ENCODE results near the gene ARHGAP21. TPM values are rescaled to one million over a fixed set of nuclear protein-coding genes. Genes with fewer than 3 reads are reported as not detected.

ARHGAP21 gene
- total RNA-seq, 1 donor from 2014 or later: 46.8 TPM

DNA sequence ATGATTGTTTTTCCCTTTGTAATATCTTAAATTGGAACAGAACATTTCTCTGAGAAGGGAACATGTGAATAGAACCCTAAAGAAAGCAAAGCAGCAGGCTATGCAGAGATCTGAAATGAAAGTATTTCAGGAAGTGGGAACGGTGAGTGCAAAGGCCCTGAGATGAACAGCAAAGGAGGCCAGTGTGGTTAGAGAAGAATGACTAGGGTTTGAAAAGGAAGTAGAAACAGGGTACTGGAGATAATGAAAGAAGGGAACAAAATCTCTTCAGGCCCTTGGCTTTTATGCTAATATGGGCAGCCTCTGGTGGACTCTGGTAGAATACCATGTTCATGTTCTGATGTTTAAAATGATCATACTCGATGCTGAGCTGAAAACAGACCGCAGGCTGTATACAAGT lies 22.2 kb downstream of the ARHGAP21 start:
- H3K4me3 ChIP-seq (ENCODE audit: low read depth, low read length): no peak overlapping the region
- no peak for DNase-seq (ENCODE audit: low read depth)
- TF ChIP-seq, protein P1, sequence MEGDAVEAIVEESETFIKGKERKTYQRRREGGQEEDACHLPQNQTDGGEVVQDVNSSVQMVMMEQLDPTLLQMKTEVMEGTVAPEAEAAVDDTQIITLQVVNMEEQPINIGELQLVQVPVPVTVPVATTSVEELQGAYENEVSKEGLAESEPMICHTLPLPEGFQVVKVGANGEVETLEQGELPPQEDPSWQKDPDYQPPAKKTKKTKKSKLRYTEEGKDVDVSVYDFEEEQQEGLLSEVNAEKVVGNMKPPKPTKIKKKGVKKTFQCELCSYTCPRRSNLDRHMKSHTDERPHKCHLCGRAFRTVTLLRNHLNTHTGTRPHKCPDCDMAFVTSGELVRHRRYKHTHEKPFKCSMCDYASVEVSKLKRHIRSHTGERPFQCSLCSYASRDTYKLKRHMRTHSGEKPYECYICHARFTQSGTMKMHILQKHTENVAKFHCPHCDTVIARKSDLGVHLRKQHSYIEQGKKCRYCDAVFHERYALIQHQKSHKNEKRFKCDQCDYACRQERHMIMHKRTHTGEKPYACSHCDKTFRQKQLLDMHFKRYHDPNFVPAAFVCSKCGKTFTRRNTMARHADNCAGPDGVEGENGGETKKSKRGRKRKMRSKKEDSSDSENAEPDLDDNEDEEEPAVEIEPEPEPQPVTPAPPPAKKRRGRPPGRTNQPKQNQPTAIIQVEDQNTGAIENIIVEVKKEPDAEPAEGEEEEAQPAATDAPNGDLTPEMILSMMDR (conservative IDR thresholded peaks at IDR 0.05; ENCODE audit: low read depth, low read length): no peak

- no peak for DNase-seq (ENCODE audit: low read depth)
- TF ChIP-seq, protein P1 (conservative IDR thresholded peaks at IDR 0.05; ENCODE audit: low read depth, low read length): no peak
- no peak overlapping the region for H3K4me3 ChIP-seq (ENCODE audit: low read depth, low read length)
Observed at GRCh38 chr10:24700948-24701347, 22.7 kb downstream of the ARHGAP21 start.

DNA sequence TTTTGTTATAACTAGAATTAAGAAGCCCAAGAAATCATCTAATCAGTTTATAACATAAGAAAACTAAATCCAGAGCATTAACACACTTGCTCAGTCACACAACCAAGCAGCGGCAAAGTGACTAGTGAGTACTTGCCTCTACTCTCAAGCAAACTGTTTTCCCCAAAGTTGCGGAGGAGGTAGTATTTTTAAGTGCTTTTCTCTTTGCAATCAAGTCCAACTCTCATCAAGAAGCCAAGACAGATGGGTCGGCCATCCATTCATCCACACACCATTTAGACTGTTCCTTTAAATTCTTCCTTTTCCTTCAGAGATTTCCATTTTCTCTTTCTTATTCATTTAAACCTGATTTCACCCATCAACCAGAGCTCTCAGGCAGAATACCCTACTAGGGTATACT lies 25.4 kb downstream of the ARHGAP21 start:
- no peak overlapping the region for H3K4me3 ChIP-seq (ENCODE audit: low read depth, low read length)
- TF ChIP-seq, protein P1 (conservative IDR thresholded peaks at IDR 0.05; ENCODE audit: low read depth, low read length): no peak
- no peak for DNase-seq (ENCODE audit: low read depth)

DNA sequence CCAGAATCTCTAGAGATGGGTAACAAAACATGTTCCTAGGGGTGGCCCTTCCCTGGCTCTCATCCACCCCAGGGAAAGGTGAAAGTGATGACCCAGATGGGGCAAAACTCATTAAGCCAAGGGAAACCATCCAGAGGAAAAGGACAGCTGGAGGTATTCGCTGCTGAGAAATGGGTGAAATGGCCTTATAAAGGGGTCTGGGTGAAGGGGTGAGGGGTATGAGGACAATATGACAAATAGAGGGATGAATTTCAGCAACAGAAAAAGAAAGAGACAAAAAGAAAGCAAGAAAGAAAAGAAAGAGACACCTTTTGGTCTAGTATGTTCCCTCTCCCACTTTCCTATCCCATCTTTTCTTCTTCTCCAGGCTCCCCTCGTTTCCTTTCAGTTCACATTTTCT lies 26.6 kb downstream of the ARHGAP21 start:
- DNase-seq (ENCODE audit: low read depth): no peak
- no peak overlapping the region for H3K4me3 ChIP-seq (ENCODE audit: low read depth, low read length)
- TF ChIP-seq, protein P1 (conservative IDR thresholded peaks at IDR 0.05; ENCODE audit: low read depth, low read length): no peak

- no peak for DNase-seq (ENCODE audit: low read depth)
- TF ChIP-seq, protein P1 (conservative IDR thresholded peaks at IDR 0.05; ENCODE audit: low read depth, low read length): no peak
- H3K4me3 ChIP-seq (ENCODE audit: low read depth, low read length): no peak overlapping the region
Observed at GRCh38 chr10:24695452-24695851, 28.2 kb downstream of the ARHGAP21 start.

DNA sequence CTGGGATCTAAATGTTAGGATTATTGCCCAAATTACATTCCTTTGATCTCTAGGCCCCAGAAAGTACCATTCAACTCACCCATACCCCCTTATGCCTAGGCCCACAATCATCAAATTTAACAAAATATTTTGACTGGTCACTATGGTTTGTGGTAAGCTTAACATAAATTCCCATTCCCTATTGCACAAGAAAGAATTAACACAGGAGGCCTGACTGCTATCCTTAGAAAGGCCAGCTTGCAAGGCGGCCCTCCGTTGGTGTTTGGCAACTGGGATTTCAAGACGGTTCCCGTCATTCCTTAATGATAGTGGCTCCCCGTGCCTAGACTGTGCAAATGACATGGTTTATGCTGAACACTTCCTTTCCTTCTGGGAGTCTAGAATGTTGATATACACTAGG lies 29.6 kb downstream of the ARHGAP21 start:
- TF ChIP-seq, protein P1 (conservative IDR thresholded peaks at IDR 0.05; ENCODE audit: low read depth, low read length): no peak
- no peak for DNase-seq (ENCODE audit: low read depth)
- no peak overlapping the region for H3K4me3 ChIP-seq (ENCODE audit: low read depth, low read length)

- no peak overlapping the region for H3K4me3 ChIP-seq (ENCODE audit: low read depth, low read length)
- TF ChIP-seq, protein P1 (conservative IDR thresholded peaks at IDR 0.05; ENCODE audit: low read depth, low read length): no peak
- DNase-seq (ENCODE audit: low read depth): no peak
Observed at GRCh38 chr10:24690961-24691512, 32.6 kb downstream of the ARHGAP21 start.

Data from epithelial cell of proximal tubule (primary cell).